GM19035 (cell line): ENCODE results near the gene RAB15.

Source experiments
- ATAC-seq: cut with Tn5 transposase; IDR thresholded peaks from one replicate; pipeline ENCODE4 v1.9.1; 2021; ENCODE audit not compliant: unreplicated experiment

Gene RAB15

DNA sequence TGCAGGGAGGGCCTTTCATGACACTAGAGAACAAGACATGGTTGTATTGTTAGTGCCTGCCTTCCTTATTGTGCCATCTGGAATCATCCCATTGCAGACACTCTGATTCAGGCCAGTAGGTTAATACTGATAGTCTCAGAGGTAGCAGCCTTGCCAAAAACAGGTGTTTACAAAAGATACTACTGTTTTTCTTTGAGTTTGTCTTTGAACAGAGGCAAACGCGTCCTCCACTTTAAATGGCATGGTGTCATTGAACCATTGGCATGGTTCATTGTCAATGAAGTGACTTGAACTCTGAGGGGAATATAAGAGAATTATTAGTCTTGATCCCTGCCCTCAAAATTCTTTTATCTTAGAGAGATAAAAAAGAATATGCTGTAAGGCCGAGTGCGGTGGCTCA, 18.8 kb upstream of the RAB15 start:
- no peak for ATAC-seq

DNA sequence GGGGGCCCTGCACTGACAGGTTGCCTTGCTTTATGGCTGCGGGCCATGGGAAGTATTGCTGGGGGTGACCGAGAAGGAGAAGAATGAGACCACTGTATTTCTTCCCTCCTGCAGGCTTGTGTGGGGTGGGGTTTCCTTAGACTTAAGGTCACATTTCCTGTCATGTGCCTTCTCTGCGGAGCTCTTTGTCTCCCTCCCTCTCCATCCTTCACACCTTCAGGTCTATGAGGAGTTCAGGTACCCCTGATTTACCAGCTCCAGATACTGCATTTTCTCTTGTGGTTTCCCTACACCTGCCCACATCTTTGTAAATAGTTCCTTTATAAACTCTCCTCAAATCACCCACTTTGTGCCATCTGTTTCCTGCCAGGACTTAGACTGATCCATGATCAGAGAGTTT, 18.2 kb upstream of the RAB15 start:
- ATAC-seq: no peak

DNA sequence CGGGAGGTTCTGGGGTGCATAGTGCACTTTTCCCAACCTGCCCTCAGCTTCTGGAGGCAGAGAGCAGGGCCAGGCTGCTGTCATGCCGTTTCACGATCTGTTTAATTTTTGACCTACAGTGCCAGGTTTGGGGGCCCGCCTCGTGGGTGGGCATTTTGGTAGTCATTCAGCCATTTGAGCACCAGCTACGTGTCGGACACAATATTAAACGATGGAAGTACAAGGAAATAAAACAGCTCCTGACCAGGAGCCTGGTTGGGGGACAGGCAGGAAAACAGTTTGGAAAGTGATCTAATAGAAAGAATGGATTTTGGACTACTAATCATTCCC, 15.3 kb upstream of the RAB15 start:
- ATAC-seq: peak; percentile 1

DNA sequence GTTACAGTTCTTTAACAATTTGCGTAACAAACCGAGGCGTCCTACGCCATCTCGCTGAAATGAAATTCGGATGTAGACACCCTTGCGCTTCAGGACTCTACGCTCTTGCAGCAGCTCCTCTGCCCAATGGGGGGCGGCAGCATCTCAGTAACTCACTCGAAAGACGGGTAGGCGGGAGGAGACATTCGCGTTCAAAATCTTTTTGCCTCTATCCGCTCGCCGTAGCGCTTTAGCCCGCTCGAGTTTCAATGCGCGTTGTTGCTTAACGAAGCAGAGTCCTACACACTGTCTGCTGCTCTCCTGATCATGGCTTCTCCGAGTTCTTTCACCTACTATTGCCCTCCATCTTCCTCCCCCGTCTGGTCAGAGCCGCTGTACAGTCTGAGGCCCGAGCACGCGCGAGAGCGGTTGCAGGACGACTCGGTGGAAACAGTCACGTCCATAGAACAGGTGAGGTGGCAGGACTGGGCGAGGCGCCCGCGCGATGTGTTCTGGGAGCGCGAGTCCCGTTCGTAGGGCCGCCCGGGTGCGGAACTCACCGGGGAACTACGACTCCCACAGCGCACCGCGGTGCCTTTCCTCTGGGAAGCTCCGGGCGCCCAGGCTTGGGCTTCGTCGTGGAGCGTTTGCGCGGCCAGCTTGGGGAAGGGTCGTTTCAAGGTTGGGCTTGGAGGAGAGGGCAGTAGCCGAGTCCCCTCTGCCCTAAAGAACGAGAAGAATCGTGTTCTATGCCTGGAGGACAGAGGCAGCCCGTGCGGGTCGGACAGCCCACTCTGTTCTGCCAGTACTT, 14.7 kb upstream of the RAB15 start, which contains the start of gene FNTB:
TSS of gene FNTB (plus strand) at position 248 of the 790 bp plus-strand sequence. CDS start at position 307, 59 bp downstream.
- peak; percentile 93 for ATAC-seq

DNA sequence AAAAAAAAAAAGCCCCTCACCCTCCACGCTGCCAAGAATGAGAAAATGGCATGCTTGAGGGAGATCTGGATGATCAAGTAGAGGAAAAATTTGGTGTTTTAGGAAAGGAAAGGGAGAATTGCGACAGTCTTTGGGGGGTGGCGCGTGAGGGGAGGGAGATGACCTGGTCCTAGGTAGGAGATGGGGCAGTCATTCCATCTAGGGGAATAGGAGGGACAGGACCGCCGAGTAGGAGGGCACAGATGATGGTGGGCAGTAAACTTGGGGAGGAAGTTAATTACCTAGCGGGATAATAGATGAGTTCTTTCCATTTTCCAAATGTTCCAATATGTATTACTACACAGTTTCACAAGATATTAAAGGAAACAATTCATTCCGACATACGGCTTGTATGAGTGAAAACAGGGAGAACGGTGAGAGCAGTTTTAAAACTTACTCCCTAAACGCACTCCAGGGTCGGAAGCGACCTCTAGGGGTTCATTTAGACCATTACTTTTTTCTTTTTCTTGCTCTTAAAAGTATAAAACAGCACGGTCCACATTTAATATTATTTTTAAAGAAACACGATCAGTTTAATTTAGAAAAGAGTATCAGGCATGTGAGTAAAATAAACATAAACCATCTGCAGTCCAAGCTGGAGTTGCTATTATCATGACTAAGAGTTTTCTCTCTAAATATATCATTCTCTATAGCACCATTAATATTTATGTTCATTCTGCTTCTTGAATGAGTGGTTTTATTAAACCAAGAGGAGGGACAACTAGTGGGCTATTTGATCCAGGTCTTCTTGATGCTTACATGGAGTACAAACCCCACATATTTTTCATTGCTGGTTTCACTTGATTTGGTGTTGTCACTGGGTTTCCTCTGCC, 11.5 kb upstream of the RAB15 start:
- no peak for ATAC-seq

DNA sequence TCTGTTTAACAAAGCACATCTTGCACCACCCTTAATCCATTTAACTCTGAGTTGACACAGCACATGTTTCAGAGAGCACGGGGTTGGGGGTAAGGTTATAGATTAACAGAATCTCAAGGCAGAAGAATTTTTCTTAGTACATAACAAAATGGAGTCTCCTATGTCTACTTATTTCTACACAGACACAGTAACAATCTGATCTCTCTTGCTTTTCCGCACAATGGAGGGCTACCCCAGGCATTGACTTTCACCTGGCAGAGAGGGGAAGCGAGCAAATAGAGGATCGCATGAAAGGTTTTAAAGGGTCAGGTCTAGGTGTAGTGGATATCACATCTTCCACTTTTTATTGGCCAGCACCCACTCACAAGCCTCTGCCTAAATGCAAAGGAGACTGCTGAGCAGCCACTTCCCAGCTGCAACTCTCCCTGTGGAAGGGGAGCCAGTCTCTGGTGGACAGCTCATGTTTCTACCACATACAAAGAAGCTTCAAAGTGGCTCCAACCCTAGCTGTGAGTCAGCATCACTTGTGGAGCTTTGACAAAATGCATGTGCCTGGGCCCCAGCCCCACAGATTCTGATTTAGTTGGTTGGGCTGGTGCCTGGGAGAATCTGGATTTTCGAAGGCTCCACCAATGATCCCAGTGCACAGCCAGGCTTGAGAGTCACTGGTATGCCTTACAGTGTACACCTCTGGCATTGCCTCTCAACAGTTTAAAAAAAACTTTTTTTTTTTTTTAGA, 7.4 kb upstream of the RAB15 start:
- ATAC-seq: no peak

DNA sequence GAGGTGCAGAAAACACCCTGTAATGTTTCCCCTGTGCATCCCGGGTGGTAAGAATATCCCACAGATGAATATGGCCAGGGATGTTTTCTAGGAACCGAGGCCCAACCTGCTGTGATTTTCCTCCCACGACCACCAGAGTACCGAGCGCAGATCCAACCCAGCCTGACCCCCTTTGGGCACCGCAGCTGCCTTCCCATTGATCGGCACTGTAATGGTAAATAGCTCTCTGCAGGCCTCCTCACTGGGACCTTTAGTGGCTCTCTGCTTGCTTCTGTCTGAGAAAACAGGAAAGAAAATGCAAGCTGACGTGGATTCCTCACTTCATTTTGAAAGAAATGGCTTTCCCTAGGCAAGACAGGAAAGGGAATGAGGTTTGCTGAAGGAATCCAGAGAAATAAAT, 2.4 kb upstream of the RAB15 start:
- no peak for ATAC-seq

DNA sequence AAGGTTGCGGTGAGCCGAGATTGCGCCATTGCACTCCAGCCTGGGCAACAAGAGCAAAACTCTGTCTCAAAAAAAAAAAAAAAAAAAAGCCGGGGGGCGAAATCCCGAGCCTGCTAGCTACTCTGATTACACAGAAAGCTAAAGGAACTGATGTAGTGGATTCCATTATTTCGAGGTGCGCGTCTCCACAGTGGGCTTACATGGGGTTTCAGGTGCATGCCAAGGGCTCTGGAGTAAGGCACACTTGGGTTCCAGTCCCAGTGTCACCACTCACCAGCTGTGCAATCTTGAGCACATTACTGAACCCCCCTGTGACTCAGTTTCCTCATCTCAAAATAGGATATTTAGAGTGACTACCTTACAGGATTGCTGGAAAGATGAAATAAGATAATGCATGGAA, 1.7 kb upstream of the RAB15 start:
- ATAC-seq: no peak

DNA sequence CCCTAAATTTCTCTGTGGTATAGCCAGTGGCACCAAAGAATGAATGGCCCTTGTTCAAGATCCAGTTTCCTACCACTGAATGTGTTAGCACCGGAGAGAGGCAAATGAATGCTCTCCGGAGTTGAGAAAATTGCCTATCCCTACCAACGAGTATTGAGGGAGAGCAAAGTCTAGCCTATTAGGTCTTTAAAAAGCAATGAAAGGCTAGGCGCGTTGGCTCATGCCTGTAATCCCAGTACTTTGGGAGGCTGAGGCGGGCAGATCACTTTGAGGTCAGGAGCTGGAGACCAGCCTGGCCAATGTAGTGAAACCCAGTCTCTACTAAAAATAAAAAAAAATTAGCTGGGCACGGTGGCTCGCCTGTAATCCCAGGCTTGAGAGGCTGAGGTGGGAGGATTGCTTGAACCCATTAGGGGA, 898 bp upstream of the RAB15 start:
- no peak for ATAC-seq

DNA sequence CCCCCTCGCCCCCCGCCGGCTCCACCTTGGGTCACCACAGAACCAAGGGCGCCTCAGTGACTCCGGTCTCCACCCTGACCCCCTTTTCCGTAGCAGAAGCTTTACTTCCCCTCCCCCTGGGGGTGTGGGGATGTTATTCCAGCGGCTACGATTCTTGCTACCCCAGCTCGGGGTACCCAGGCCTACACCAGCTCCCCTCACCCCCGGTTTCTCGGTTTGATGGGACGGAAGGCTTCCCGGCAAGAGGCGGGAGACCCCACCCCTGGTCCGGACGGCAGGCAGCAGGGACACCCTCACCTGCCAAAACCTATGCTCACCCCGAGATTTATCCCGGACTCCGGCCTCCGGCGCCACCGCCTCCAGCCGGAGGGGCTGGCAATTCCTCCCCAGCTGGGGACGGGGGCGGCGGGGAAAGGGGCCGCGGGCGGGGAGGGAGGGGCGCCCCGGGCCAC, 619 bp downstream of the RAB15 start:
- no peak for ATAC-seq

DNA sequence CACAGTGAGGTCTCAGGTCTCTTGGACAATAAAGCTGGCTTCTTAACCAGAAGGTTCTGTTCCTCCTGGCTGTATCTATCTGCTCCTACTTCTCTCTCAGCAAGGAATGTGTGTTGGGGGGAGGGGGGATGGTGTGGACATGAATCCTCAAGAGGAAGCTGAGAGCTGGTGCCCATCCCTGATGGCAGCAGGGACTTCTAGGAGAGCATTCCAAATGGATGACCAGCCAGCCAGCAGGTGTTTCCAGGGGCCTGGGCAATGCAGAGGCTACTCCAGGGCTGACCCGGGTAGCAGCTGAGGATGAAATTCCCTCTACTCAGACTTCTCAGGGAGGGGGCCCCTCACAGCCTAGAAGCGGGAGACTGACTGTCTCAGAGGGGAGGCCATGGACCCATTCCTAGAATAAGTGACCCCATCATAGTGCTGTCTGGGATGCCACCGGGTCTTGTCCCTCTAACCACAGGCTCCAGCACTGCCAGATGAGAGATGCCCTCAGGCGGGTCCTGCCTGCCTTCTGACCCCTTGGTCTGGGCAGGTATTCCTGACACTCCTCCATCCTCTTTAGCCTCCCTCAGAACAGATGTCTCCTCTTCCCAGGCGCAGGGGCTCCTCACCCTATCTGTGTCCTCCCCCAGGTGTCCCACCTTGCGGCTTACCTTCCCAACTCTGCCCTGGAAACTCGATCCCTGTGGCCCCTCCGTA, 1.2 kb downstream of the RAB15 start:
- no peak for ATAC-seq

DNA sequence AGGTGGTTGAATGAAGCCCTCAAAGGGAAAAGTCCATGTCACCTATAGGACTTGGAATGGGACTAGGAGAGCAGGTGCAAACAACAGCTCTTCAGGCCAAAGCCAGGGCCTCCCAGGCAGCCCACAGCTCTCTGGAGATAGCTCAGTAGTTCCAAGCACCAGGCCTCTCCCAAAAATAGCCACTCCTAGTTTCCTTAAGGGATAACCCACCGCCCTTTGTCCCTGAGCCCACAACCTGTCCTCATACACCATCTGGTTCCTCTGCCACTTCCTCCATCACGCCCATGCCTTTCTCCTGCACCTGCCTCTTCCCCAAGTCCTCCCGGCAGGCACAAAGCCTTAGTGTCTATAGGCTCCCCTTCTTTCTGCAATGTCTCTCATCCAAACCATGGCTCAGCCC, 2.1 kb downstream of the RAB15 start:
- no peak for ATAC-seq

DNA sequence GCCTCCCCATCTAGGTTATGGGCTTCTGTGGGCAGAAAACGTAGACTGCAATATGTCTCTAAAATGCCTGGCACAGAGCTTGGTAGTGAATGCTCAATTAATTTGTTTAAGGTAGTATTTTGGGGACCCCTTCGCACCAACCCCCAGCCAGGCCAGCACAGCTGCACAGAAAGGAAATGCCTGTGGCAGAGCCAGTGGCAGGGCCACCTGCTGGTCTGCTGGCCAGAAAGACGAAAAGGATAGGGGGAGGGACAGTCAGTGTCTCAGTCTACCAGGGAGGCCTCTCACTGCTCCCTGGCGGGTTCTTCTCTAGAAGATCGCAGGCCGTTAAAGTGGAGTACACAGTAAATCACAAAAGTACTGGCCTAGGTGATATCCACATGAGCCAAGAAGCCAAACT, 3.5 kb downstream of the RAB15 start:
- no peak for ATAC-seq

DNA sequence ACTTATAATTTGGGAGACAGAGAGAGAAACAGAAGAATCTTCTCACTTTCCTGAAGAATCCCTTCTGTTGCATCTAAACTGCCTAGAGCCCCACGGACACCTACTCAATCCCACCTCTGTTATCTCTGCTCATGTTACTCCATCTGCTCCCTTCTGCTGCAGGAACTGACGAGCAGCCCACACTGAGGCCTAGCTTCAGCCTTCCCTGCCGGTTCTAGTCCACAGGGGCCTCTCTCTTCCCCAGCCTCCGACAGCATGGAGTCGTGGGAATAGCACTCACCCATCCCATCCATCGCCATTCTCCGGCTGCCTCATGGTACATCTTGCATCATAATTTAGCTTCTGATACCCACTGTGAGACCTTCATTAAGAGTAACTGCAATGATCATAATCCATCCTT, 4.0 kb downstream of the RAB15 start:
- ATAC-seq: no peak

DNA sequence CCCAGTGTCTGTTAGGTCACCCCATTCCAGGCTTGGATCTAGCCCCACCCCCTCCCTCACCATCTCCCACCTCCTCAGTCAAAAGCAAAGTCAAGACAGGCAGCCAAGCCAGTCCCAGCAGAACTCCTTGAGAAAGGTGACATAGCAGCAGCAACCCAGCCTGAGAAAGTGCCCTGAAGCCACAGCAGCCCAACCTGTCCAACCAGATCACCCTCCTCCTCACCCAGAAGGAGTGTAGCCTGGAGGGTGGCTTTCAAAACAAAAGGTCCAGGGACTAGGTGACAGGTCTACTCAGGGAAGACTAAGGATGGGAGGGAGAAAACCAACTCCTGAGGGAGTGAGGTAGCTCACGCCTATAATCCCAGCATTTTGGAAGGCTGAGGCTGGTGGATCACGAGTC, 5.2 kb downstream of the RAB15 start:
- no peak for ATAC-seq

DNA sequence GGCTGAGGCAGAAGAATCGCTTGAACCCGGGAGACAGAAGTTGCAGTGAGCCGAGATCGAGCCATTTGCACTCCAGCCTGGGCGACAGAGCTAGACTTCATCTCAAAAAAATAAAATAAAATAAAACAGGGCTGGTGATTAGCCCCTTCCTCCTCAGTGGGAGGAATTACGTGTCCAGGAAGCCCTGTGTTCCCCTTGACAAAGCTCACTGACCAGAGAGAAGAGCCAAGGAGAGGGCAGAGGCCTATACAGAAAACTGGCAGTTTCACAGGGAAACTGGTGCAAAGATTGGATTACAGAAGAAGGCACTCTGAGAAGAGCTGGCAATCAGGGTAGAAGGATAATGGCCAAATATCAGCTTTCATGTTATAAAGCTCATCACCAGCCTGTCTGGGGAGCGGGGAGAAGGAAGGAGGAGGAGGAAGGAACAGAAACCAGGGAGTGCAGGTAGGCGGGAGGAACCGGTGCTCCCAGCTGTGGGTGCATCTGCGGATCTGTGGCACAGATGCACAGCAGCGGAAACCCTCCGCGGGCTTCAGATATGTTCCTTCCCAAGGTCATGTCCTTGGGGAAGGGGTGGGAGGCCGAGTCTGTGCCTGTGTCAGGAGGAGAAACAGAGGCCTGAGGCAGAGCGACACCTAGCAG, 6.7 kb downstream of the RAB15 start:
- ATAC-seq: no peak

DNA sequence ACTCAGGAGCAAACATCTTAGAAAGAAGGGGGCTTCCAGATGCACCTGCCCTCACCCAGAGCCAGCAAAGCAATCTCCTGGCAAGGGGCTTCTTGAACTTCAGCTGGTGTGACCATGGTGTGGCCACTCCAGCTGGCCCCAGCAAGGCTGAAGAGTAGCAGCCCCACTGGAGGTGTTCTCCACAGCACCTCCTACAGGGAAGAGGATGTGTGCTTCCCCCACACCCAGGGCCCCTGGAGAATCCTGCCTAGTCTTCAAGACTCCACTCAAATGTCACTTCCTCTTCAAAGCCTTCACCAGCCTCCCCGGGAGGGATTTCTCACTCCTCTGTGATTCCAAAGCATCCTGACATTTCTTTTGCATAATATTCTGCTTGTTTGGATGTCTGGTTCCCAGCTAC, 8.5 kb downstream of the RAB15 start:
- no peak for ATAC-seq

DNA sequence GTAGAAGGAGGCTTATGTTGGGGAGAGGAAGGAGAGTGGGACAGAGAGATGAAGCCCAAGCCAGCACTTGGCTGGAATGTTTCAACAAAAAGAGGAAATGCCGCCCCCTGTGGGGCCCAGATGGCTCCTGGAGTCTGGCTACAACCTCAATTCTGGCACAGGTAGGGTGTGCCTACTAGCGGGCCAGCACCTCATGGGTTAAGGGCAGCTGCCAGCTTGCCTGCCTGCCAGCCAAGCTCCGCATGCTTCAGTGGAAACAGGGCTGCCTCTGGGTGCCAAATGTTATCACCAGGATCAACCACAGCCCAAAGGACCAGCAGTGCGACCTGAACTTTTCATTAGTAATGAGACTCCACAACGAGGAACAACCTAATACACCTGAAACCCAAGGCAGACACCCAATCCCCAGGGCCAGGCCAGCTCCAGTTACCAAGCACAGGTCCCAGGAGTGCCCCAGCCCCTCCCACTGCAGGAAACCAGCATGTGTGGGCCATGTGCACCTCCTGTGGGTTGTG, 11.3 kb downstream of the RAB15 start:
- ATAC-seq: no peak

DNA sequence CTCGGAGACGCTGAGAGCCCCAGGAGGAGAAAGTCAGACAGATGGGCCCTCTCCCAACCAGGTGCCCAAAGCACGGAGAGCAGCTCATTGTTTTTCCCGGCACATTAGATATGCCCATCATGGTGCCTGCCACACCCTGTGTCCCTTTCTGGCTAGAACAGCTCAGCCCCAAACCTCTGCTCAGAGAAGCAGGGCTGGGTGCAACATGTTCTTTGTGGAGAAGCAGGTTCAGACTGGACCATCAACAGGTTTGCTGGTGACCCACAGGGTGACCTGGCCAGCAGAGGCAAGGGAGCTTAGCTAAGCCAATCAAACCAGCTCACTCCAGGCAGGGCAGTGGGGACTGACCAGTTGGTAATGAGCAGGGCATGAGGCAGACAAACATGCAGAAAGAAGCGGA, 13.4 kb downstream of the RAB15 start:
- no peak for ATAC-seq

DNA sequence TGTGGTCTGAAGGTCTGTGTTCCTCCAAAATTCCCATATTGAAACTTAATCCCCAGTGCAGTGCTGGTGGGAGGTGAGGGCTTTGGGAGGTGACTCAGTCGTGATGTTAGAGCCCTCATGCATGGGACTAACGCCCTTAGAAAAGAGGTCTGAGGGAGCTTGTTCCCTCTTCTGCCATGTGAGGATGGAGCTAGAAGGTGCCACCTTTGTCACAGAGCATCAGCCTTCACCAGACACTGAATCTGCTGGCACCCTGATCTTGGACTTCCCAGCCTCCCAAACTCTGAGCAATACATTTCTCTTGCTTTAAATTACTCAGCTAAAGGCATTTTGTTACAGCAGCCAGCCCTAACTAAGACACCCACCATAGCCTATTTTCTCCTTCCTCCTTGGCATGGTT, 13.9 kb downstream of the RAB15 start:
- ATAC-seq: no peak
